ENCODE results near the gene PCDHGA1.
"Not testable (repeated sequence)": the region's sequence is repeated elsewhere in the genome, so short reads cannot be mapped to it uniquely, and the experiment has no call there.

PCDHGA1 gene

DNA sequence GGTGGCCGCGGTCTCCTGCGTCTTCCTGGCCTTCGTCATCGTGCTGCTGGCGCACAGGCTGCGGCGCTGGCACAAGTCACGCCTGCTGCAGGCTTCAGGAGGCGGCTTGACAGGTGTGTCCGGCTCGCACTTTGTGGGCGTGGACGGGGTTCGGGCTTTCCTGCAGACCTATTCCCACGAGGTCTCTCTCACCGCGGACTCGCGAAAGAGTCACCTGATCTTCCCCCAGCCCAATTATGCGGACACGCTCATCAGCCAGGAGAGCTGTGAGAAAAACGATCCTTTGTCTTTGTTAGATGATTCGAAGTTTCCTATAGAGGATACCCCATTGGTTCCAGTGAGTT, 84.9 kb downstream of the PCDHGA1 start:
- not testable (repeated sequence) for H3K4me3 ChIP-seq (ENCODE audit: low read depth, low read length)
- H3K27me3 ChIP-seq (ENCODE audit: control insufficient read depth, insufficient read depth, low read length) = peaks cover 14% of the 10 kb centered on the region

DNA sequence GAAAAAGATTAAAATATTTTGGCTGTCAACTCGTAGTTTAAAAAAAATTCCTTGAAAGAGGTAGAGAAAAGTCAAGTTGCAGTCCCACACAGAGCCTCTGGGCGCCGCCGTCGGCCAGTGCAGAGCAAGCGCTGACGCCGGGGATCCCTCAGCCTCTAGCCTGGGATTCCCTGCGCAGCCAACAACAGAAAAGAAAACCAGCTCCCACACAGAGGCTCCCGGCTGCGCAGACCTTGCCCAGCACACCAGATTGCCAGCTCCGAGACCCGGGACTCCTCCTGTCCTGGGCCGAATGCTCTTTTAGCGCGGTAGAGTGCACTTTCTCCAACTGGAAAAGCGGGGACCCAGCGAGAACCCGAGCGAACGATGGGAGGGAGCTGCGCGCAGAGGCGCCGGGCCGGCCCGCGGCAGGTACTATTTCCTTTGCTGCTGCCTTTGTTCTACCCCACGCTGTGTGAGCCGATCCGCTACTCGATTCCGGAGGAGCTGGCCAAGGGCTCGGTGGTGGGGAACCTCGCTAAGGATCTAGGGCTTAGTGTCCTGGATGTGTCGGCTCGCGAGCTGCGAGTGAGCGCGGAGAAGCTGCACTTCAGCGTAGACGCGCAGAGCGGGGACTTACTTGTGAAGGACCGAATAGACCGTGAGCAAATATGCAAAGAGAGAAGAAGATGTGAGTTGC, 87.3 kb downstream of the PCDHGA1 start, which contains the start of gene PCDHGB7:
Gene PCDHGB7, plus strand, starts transcription at position 184 of the 679 bp plus-strand sequence. Its CDS starts 183 bp downstream, at position 367.
- peaks cover 22% of the 10 kb centered on the region for H3K27me3 ChIP-seq (ENCODE audit: control insufficient read depth, insufficient read depth, low read length)
- H3K4me3 ChIP-seq (ENCODE audit: low read depth, low read length) = peak within 1 kb of the TSS; percentile 85
- H3K9me3 ChIP-seq (ENCODE audit: control insufficient read depth, insufficient read depth, low read depth, low read length) = peaks cover 50% of the 10 kb centered on the region
- not testable (repeated sequence) for H3K27ac ChIP-seq (ENCODE audit: low read depth, low read length); H3K4me1 ChIP-seq (ENCODE audit: control insufficient read depth, insufficient read depth, low read length); H3K36me3 ChIP-seq (ENCODE audit: control insufficient read depth, insufficient read depth, low read length)
- H3K9ac ChIP-seq (ENCODE audit: low read length) = peak within 1 kb of the TSS; percentile 59

More for the DNA sequence above, 84.9 kb downstream of the PCDHGA1 start:
- not testable (repeated sequence) for H3K27ac ChIP-seq (ENCODE audit: low read depth, low read length); H3K36me3 ChIP-seq (ENCODE audit: control insufficient read depth, insufficient read depth, low read length); H3K4me1 ChIP-seq (ENCODE audit: control insufficient read depth, insufficient read depth, low read length); H3K9ac ChIP-seq (ENCODE audit: low read length)
- H3K9me3 ChIP-seq (ENCODE audit: control insufficient read depth, insufficient read depth, low read depth, low read length) = peaks cover 36% of the 10 kb centered on the region

DNA sequence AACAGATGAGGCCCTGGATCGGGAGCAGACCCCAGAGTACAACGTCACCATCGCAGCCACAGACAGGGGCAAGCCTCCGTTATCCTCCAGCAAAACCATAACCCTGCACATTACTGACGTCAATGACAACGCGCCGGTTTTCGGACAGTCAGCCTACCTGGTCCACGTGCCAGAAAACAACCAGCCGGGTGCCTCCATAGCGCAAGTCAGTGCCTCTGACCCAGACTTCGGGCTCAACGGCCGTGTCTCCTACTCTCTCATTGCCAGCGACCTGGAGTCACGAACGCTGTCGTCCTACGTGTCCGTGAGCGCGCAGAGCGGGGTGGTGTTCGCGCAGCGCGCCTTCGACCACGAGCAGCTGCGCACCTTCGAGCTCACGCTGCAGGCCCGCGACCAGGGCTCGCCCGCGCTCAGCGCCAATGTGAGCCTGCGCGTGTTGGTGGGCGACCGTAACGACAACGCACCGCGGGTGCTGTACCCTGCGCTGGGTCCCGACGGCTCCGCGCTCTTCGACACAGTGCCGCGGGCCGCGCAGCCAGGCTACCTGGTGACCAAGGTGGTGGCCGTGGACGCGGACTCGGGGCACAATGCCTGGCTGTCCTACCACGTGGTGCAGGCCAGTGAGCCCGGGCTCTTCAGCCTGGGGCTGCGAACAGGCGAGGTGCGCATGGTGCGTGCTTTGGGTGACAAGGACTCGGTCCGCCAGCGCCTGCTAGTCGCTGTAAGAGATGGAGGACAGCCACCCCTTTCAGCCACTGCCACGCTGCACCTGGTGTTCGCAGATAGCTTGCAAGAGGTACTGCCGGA, 89.0 kb downstream of the PCDHGA1 start:
- H3K4me3 ChIP-seq (ENCODE audit: low read depth, low read length) = no peak overlapping the region
- peaks cover 22% of the 10 kb centered on the region for H3K27me3 ChIP-seq (ENCODE audit: control insufficient read depth, insufficient read depth, low read length)
- H3K27ac ChIP-seq (ENCODE audit: low read depth, low read length) = no peak overlapping the region

DNA sequence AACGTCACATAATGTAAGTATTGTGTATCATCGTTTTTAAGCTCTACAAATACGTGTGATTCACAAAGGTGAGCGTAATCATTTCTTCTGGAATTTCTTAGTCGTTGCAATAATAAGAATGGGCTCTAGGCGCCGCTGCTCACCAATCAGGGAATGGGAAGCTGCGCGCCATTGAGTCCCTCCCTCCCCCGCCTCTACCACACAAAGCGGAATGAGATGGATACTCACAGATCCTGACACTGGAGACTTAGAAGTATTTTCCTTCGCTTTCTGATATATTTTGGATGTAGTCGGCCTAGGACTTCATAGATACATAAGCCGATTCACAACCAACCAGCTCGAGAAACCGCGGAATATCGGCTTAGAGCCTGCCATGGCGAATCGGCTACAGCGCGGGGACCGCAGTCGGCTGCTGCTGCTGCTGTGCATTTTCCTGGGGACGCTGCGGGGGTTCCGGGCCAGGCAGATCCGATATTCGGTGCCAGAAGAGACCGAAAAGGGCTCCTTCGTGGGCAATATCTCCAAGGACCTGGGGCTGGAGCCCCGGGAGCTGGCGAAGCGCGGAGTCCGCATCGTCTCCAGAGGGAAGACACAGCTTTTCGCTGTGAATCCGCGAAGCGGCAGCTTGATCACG, 90.7 kb downstream of the PCDHGA1 start, which contains the start of gene PCDHGA11:
Gene PCDHGA11, plus strand, starts transcription at position 197 of the 634 bp plus-strand sequence. Its CDS starts 177 bp downstream, at position 374.
- Histone ChIP-seq H3K36me3 (ENCODE audit: control insufficient read depth, insufficient read depth, low read length) (peaks cover 3% of the 10 kb centered on the region; the same call in 1 of the 2 replicates), H3K27me3 (ENCODE audit: control insufficient read depth, insufficient read depth, low read length) (peaks cover 22% of the 10 kb centered on the region), H3K27ac (ENCODE audit: low read depth, low read length) (no peak within 1 kb of the TSS), H3K9me3 (ENCODE audit: control insufficient read depth, insufficient read depth, low read depth, low read length) (peaks cover 52% of the 10 kb centered on the region), H3K9ac (ENCODE audit: low read length) (peak within 1 kb of the TSS; percentile 47), H3K4me1 (ENCODE audit: control insufficient read depth, insufficient read depth, low read length) (no peaks in the 10 kb centered on the region), H3K4me3 (ENCODE audit: low read depth, low read length) (peak within 1 kb of the TSS; percentile 68)

More for the DNA sequence above, 89.0 kb downstream of the PCDHGA1 start:
- no peaks in the 10 kb centered on the region for H3K4me1 ChIP-seq (ENCODE audit: control insufficient read depth, insufficient read depth, low read length)
- peaks cover 3% of the 10 kb centered on the region; the same call in 1 of the 2 replicates for H3K36me3 ChIP-seq (ENCODE audit: control insufficient read depth, insufficient read depth, low read length)
- H3K9me3 ChIP-seq (ENCODE audit: control insufficient read depth, insufficient read depth, low read depth, low read length) = peaks cover 51% of the 10 kb centered on the region
- H3K9ac ChIP-seq (ENCODE audit: low read length) = no peak overlapping the region

DNA sequence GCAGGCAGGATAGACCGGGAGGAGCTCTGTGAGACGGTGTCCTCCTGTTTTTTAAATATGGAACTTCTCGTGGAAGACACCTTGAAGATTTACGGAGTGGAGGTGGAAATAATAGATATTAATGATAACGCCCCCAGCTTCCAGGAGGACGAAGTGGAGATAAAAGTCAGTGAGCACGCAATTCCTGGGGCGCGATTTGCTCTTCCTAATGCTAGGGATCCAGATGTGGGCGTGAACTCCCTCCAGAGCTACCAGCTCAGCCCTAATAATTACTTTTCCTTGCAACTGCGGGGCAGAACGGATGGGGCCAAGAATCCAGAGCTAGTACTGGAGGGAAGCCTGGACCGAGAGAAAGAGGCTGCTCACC, 91.2 kb downstream of the PCDHGA1 start:
- Histone ChIP-seq H3K4me1 (ENCODE audit: control insufficient read depth, insufficient read depth, low read length) (no peaks in the 10 kb centered on the region), H3K36me3 (ENCODE audit: control insufficient read depth, insufficient read depth, low read length) (peaks cover 3% of the 10 kb centered on the region; the same call in 1 of the 2 replicates), H3K27ac (ENCODE audit: low read depth, low read length) (no peak overlapping the region), H3K4me3 (ENCODE audit: low read depth, low read length) (peak overlapping the region; percentile 68), H3K9ac (ENCODE audit: low read length) (no peak overlapping the region), H3K9me3 (ENCODE audit: control insufficient read depth, insufficient read depth, low read depth, low read length) (peaks cover 57% of the 10 kb centered on the region), H3K27me3 (ENCODE audit: control insufficient read depth, insufficient read depth, low read length) (peaks cover 22% of the 10 kb centered on the region)

DNA sequence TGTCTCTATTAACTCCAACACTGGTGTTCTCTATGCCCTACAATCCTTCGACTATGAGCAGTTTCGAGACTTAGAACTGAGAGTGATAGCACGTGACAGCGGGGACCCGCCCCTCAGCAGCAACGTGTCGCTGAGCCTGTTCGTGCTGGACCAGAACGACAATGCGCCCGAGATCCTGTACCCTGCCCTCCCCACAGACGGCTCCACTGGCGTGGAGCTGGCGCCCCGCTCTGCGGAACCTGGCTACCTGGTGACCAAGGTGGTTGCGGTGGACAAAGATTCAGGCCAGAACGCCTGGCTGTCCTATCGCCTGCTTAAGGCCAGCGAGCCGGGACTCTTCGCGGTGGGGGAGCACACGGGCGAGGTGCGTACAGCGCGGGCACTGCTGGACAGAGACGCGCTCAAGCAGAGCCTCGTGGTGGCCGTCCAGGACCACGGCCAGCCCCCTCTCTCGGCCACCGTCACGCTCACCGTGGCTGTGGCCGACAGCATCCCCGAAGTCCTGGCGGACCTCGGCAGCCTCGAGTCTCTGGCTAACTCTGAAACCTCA, 92.5 kb downstream of the PCDHGA1 start:
- peaks cover 70% of the 10 kb centered on the region for H3K9me3 ChIP-seq (ENCODE audit: control insufficient read depth, insufficient read depth, low read depth, low read length)
- H3K4me1 ChIP-seq (ENCODE audit: control insufficient read depth, insufficient read depth, low read length) = no peaks in the 10 kb centered on the region
- H3K27me3 ChIP-seq (ENCODE audit: control insufficient read depth, insufficient read depth, low read length) = peaks cover 22% of the 10 kb centered on the region
- H3K27ac ChIP-seq (ENCODE audit: low read depth, low read length) = no peak overlapping the region
- no peak overlapping the region for H3K9ac ChIP-seq (ENCODE audit: low read length)
- H3K36me3 ChIP-seq (ENCODE audit: control insufficient read depth, insufficient read depth, low read length) = peaks cover 7% of the 10 kb centered on the region
- no peak overlapping the region for H3K4me3 ChIP-seq (ENCODE audit: low read depth, low read length)

DNA sequence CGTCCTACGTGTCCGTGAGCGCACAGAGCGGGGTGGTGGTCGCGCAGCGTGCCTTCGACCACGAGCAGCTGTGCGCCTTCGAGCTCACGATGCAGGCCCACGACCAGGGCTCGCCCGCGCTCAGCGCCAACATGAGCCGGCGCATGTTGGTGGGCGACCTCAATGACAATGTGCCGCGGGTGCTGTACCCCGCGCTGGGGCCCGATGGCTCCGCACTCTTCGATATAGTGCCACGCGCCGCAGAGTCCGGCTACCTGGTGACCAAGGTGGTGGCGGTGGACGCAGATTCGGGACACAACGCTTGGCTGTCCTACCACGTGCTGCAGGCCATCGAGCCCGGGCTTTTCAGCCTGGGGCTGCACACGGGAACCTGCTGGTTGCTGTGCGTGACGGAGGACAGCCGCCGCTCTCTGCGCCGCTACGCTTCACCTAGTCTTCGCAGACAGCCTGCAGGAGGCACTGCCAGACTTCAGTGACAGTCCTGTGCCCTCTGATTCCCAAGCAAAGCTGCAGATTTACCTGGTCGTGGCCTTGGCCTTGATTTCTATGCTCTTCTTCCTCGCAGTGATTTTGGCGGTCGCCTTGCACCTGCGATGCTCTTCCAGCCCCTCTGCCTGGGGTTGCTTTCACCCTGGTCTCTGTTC, 97.6 kb downstream of the PCDHGA1 start:
- peaks cover 66% of the 10 kb centered on the region for H3K9me3 ChIP-seq (ENCODE audit: control insufficient read depth, insufficient read depth, low read depth, low read length)

DNA sequence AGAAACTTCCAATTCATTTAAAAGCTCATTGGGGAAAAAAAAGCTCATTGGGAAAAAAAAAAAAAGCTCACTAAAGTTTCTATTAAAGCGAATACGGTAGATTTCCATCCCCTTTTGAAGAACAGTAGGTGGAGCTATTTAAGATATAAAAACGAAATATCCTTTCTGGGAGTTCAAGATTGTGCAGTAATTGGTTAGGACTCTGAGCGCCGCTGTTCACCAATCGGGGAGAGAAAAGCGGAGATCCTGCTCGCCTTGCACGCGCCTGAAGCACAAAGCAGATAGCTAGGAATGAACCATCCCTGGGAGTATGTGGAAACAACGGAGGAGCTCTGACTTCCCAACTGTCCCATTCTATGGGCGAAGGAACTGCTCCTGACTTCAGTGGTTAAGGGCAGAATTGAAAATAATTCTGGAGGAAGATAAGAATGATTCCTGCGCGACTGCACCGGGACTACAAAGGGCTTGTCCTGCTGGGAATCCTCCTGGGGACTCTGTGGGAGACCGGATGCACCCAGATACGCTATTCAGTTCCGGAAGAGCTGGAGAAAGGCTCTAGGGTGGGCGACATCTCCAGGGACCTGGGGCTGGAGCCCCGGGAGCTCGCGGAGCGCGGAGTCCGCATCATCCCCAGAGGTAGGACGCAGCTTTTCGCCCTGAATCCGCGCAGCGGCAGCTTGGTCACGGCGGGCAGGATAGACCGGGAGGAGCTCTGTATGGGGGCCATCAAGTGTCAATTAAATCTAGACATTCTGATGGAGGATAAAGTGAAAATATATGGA, 100.2 kb downstream of the PCDHGA1 start, which contains the start of gene PCDHGA12:
Gene PCDHGA12, plus strand, starts transcription at position 176 of the 782 bp plus-strand sequence. Its CDS starts 253 bp downstream, at position 429.
- Histone ChIP-seq H3K27ac (ENCODE audit: low read depth, low read length) (no peak within 1 kb of the TSS), H3K9me3 (ENCODE audit: control insufficient read depth, insufficient read depth, low read depth, low read length) (peaks cover 66% of the 10 kb centered on the region), H3K9ac (ENCODE audit: low read length) (no peak within 1 kb of the TSS), H3K4me3 (ENCODE audit: low read depth, low read length) (no peak within 1 kb of the TSS), H3K27me3 (ENCODE audit: control insufficient read depth, insufficient read depth, low read length) (no peaks in the 10 kb centered on the region), H3K36me3 (ENCODE audit: control insufficient read depth, insufficient read depth, low read length) (peaks cover 16% of the 10 kb centered on the region), H3K4me1 (ENCODE audit: control insufficient read depth, insufficient read depth, low read length) (no peaks in the 10 kb centered on the region)

More for the DNA sequence above, 97.6 kb downstream of the PCDHGA1 start:
- H3K27me3 ChIP-seq (ENCODE audit: control insufficient read depth, insufficient read depth, low read length) = no peaks in the 10 kb centered on the region
- no peaks in the 10 kb centered on the region for H3K4me1 ChIP-seq (ENCODE audit: control insufficient read depth, insufficient read depth, low read length)
- peaks cover 16% of the 10 kb centered on the region for H3K36me3 ChIP-seq (ENCODE audit: control insufficient read depth, insufficient read depth, low read length)
- H3K27ac ChIP-seq (ENCODE audit: low read depth, low read length) = no peak overlapping the region
- no peak overlapping the region for H3K4me3 ChIP-seq (ENCODE audit: low read depth, low read length)
- H3K9ac ChIP-seq (ENCODE audit: low read length) = no peak overlapping the region

DNA sequence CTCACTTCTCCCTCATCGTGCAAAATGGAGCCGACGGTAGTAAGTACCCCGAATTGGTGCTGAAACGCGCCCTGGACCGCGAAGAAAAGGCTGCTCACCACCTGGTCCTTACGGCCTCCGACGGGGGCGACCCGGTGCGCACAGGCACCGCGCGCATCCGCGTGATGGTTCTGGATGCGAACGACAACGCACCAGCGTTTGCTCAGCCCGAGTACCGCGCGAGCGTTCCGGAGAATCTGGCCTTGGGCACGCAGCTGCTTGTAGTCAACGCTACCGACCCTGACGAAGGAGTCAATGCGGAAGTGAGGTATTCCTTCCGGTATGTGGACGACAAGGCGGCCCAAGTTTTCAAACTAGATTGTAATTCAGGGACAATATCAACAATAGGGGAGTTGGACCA, 101.0 kb downstream of the PCDHGA1 start:
- H3K9ac ChIP-seq (ENCODE audit: low read length) = no peak overlapping the region
- H3K4me1 ChIP-seq (ENCODE audit: control insufficient read depth, insufficient read depth, low read length) = no peaks in the 10 kb centered on the region
- H3K4me3 ChIP-seq (ENCODE audit: low read depth, low read length) = no peak overlapping the region
- H3K36me3 ChIP-seq (ENCODE audit: control insufficient read depth, insufficient read depth, low read length) = peaks cover 16% of the 10 kb centered on the region
- H3K27ac ChIP-seq (ENCODE audit: low read depth, low read length) = no peak overlapping the region
- H3K27me3 ChIP-seq (ENCODE audit: control insufficient read depth, insufficient read depth, low read length) = no peaks in the 10 kb centered on the region
- H3K9me3 ChIP-seq (ENCODE audit: control insufficient read depth, insufficient read depth, low read depth, low read length) = peaks cover 63% of the 10 kb centered on the region

DNA sequence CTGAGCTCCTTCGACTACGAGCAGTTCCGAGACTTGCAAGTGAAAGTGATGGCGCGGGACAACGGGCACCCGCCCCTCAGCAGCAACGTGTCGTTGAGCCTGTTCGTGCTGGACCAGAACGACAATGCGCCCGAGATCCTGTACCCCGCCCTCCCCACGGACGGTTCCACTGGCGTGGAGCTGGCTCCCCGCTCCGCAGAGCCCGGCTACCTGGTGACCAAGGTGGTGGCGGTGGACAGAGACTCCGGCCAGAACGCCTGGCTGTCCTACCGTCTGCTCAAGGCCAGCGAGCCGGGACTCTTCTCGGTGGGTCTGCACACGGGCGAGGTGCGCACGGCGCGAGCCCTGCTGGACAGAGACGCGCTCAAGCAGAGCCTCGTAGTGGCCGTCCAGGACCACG, 102.0 kb downstream of the PCDHGA1 start:
- H3K27ac ChIP-seq (ENCODE audit: low read depth, low read length); H3K9ac ChIP-seq (ENCODE audit: low read length); H3K27me3 ChIP-seq (ENCODE audit: control insufficient read depth, insufficient read depth, low read length); H3K4me1 ChIP-seq (ENCODE audit: control insufficient read depth, insufficient read depth, low read length); H3K4me3 ChIP-seq (ENCODE audit: low read depth, low read length): not testable (repeated sequence)
- peaks cover 55% of the 10 kb centered on the region for H3K9me3 ChIP-seq (ENCODE audit: control insufficient read depth, insufficient read depth, low read depth, low read length)
- H3K36me3 ChIP-seq (ENCODE audit: control insufficient read depth, insufficient read depth, low read length) = peaks cover 16% of the 10 kb centered on the region
